HG03558 (cell line): ENCODE measurements around the gene ADAM23.
A peak's percentile ranks its signal among the peaks of the same experiment; 100 is the strongest.

Experiments used
- ATAC-seq: cut with Tn5 transposase; IDR thresholded peaks from one replicate; pipeline ENCODE4 v1.9.1; 2021; ENCODE audit warnings: moderate number of reproducible peaks; ENCODE audit not compliant: unreplicated experiment; ENCODE audit errors: extremely low read depth

The ADAM23 gene

GRCh38 chr2:206438196-206438724, 5.1 kb upstream of the ADAM23 start:
- no peak for ATAC-seq

GRCh38 chr2:206442474-206442832, 879 bp upstream of the ADAM23 start:
- ATAC-seq = no peak

- no peak for ATAC-seq
These were observed 599 bp downstream of the ADAM23 start for GRCh38 chr2:206443735-206444527.

GRCh38 chr2:206445948-206446347, 2.6 kb downstream of the ADAM23 start:
- ATAC-seq = no peak

GRCh38 chr2:206452242-206452641, 8.9 kb downstream of the ADAM23 start:
- peak; percentile 39 for ATAC-seq

- ATAC-seq = no peak
These were observed 9.4 kb downstream of the ADAM23 start for GRCh38 chr2:206452750-206453149.

GRCh38 chr2:206456078-206456754, 12.9 kb downstream of the ADAM23 start:
- no peak for ATAC-seq

GRCh38 chr2:206457188-206457634, 13.9 kb downstream of the ADAM23 start:
- ATAC-seq = peak; percentile 88

GRCh38 chr2:206462240-206462854, 19.0 kb downstream of the ADAM23 start:
- ATAC-seq = no peak

- ATAC-seq = no peak
These were observed 20.4 kb downstream of the ADAM23 start for GRCh38 chr2:206463685-206464084.

GRCh38 chr2:206464597-206464996, 21.3 kb downstream of the ADAM23 start:
- ATAC-seq = no peak

- no peak for ATAC-seq
These were observed 28.3 kb downstream of the ADAM23 start for GRCh38 chr2:206471524-206472062.

- ATAC-seq = no peak
These were observed 28.8 kb downstream of the ADAM23 start for GRCh38 chr2:206472094-206472493.

- ATAC-seq = no peak
These were observed 30.8 kb downstream of the ADAM23 start for GRCh38 chr2:206474099-206474498.

- ATAC-seq = no peak
These were observed 34.0 kb downstream of the ADAM23 start for GRCh38 chr2:206477296-206477695.

- no peak for ATAC-seq
These were observed 35.0 kb downstream of the ADAM23 start for GRCh38 chr2:206478340-206478739.

GRCh38 chr2:206480161-206480560, 36.8 kb downstream of the ADAM23 start:
- ATAC-seq = no peak

GRCh38 chr2:206480620-206481019, 37.3 kb downstream of the ADAM23 start:
- no peak for ATAC-seq

- no peak for ATAC-seq
These were observed 37.7 kb downstream of the ADAM23 start for GRCh38 chr2:206481056-206481455.

- ATAC-seq = no peak
These were observed 38.8 kb downstream of the ADAM23 start for GRCh38 chr2:206482123-206482522.

- no peak for ATAC-seq
These were observed 39.3 kb downstream of the ADAM23 start for GRCh38 chr2:206482633-206483032.
